Chondrocyte (in vitro differentiated cells): ENCODE results near the gene SOWAHD. TPM values are rescaled to one million over a fixed set of nuclear protein-coding genes. Genes with fewer than 3 reads are reported as not detected.

ENCODE experiments used
- DNase-seq: peaks from one replicate; pipeline ENCODE4 v3.0.0; 2021; ENCODE audit warnings: mixed read lengths, low spot score
- H3K27ac Mint-ChIP-seq: one replicate; pipeline ENCODE4 v1.8.0; 2021; ENCODE audit warnings: mild to moderate bottlenecking, moderate library complexity, mixed read lengths; ENCODE audit not compliant: unreplicated experiment
- H3K27me3 Mint-ChIP-seq: 2 replicates; pipeline ENCODE4 v1.8.0; 2021; ENCODE audit warnings: low read depth, mixed read lengths
- H3K36me3 Mint-ChIP-seq: 2 replicates; pipeline ENCODE4 v1.8.0; 2021; ENCODE audit warnings: low read depth, mixed read lengths
- H3K4me1 Mint-ChIP-seq: 2 replicates; pipeline ENCODE4 v1.8.0; 2021; ENCODE audit warnings: low read depth, mild to moderate bottlenecking, mixed read lengths
- H3K4me3 Mint-ChIP-seq: one replicate; pipeline ENCODE4 v1.8.0; 2021; ENCODE audit warnings: mild to moderate bottlenecking, moderate library complexity, mixed read lengths; ENCODE audit not compliant: unreplicated experiment
- H3K9me3 Mint-ChIP-seq: 2 replicates; pipeline ENCODE4 v1.8.0; 2021; ENCODE audit warnings: low read depth, mixed read lengths
- CTCF ChIP-seq: fragments of 200-600 bp; sonication (generic); IDR thresholded peaks from 2 replicates; pipeline ENCODE4 v1.5.0; 2021; ENCODE audit warnings: antibody characterized with exemption, mild to moderate bottlenecking, moderate library complexity
- long read RNA-seq: library from polyadenylated mRNA; stranded (forward); transcript quantifications from one replicate; pipeline ENCODE4 v2.0.0, GENCODE V29; 2021
- total RNA-seq: library from RNA; stranded (reverse); gene quantifications from 3 replicates; pipeline ENCODE4 v1.2.1, GENCODE V29; 2021

Gene SOWAHD
- 0.23 to 0.40 TPM in 2 of 3 replicates, not detected in the other for total RNA-seq
- long read RNA-seq, partial matches to known transcripts = 0 of 3 reads
- long read RNA-seq, other reads (novel, unspliced or antisense) = 0 of 3 reads

GRCh38 chrX:119757979-119758730, at the start of gene SOWAHD:
TSS of gene SOWAHD (plus strand) at chrX:119758588. CDS start at chrX:119758668, 80 bp downstream.
- H3K27ac Mint-ChIP-seq = no peak within 1 kb of the TSS
- H3K4me1 Mint-ChIP-seq = peaks cover 6% of the 10 kb centered on the region
- peak within 1 kb of the TSS; percentile 58 for H3K4me3 Mint-ChIP-seq
- no peak for DNase-seq
- TF ChIP-seq CTCF = no peak
- no peaks in the 10 kb centered on the region for H3K27me3 Mint-ChIP-seq
- no peaks in the 10 kb centered on the region for H3K36me3 Mint-ChIP-seq
- H3K9me3 Mint-ChIP-seq = no peaks in the 10 kb centered on the region

GRCh38 chrX:119708936-119709335, 49.5 kb upstream of the SOWAHD start:
- no peak overlapping the region for H3K27ac Mint-ChIP-seq
- H3K9me3 Mint-ChIP-seq = peaks cover 15% of the 10 kb centered on the region
- no peak for TF ChIP-seq CTCF
- DNase-seq = no peak
- no peaks in the 10 kb centered on the region for H3K36me3 Mint-ChIP-seq
- H3K4me1 Mint-ChIP-seq = no peaks in the 10 kb centered on the region
- H3K4me3 Mint-ChIP-seq = no peak overlapping the region
- H3K27me3 Mint-ChIP-seq = no peaks in the 10 kb centered on the region

GRCh38 chrX:119709630-119710029, 48.8 kb upstream of the SOWAHD start:
- no peak for DNase-seq
- no peak overlapping the region for H3K4me3 Mint-ChIP-seq

GRCh38 chrX:119721487-119721886, 36.9 kb upstream of the SOWAHD start:
- no peak overlapping the region for H3K27ac Mint-ChIP-seq
- no peak overlapping the region for H3K4me3 Mint-ChIP-seq
- no peaks in the 10 kb centered on the region for H3K4me1 Mint-ChIP-seq

More at GRCh38 chrX:119709630-119710029, 48.8 kb upstream of the SOWAHD start:
- no peaks in the 10 kb centered on the region for H3K4me1 Mint-ChIP-seq
- H3K27ac Mint-ChIP-seq = no peak overlapping the region
- H3K36me3 Mint-ChIP-seq = no peaks in the 10 kb centered on the region
- TF ChIP-seq CTCF = no peak
- H3K27me3 Mint-ChIP-seq = no peaks in the 10 kb centered on the region
- peaks cover 10% of the 10 kb centered on the region for H3K9me3 Mint-ChIP-seq

GRCh38 chrX:119721926-119722325, 36.5 kb upstream of the SOWAHD start:
- H3K9me3 Mint-ChIP-seq = peaks cover 16% of the 10 kb centered on the region
- H3K4me1 Mint-ChIP-seq = no peaks in the 10 kb centered on the region
- H3K4me3 Mint-ChIP-seq = no peak overlapping the region

More at GRCh38 chrX:119721487-119721886, 36.9 kb upstream of the SOWAHD start:
- DNase-seq = no peak
- Mint-ChIP-seq H3K9me3 (peaks cover 16% of the 10 kb centered on the region), H3K27me3 (no peaks in the 10 kb centered on the region), H3K36me3 (no peaks in the 10 kb centered on the region)
- no peak for TF ChIP-seq CTCF

More at GRCh38 chrX:119721926-119722325, 36.5 kb upstream of the SOWAHD start:
- Mint-ChIP-seq H3K27me3 (no peaks in the 10 kb centered on the region), H3K36me3 (no peaks in the 10 kb centered on the region), H3K27ac (no peak overlapping the region)
- no peak for TF ChIP-seq CTCF
- no peak for DNase-seq
